Measurements from ENCODE around the gene ZKSCAN8.
"Not testable (repeated sequence)": the region's sequence is repeated elsewhere in the genome, so short reads cannot be mapped to it uniquely, and the experiment has no call there.

The ZKSCAN8 gene

DNA sequence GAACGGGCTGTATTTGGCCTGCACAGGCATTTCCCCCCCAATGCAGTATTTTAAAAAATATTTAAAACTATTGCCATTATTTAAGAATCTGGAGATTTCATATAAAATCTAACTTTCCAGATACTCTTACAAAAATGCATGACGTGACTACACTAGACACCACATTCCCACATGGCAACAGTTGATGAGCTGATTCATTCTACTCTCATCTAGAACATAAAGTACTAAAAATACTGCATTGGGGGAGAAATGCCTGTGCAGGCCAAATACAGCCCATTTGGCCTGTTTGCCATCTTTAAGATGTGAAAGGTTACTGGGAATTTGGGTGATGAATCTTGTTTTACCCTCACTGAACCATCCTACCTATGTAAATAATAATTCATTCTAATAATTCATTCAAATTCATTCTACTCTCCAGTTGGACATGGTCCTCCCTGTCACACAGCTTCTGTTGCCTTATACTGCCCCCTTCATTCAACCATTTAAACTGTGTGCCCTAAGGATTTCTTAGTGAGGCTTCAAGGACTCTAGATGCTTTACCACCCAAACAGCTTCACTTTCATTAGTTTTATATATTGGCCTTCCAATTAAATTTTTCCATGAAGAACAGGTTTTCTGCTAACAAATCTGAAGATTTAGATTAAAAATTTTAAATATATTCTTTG is 24.2 kb upstream of the ZKSCAN8 start:
- TF ChIP-seq, protein P1, sequence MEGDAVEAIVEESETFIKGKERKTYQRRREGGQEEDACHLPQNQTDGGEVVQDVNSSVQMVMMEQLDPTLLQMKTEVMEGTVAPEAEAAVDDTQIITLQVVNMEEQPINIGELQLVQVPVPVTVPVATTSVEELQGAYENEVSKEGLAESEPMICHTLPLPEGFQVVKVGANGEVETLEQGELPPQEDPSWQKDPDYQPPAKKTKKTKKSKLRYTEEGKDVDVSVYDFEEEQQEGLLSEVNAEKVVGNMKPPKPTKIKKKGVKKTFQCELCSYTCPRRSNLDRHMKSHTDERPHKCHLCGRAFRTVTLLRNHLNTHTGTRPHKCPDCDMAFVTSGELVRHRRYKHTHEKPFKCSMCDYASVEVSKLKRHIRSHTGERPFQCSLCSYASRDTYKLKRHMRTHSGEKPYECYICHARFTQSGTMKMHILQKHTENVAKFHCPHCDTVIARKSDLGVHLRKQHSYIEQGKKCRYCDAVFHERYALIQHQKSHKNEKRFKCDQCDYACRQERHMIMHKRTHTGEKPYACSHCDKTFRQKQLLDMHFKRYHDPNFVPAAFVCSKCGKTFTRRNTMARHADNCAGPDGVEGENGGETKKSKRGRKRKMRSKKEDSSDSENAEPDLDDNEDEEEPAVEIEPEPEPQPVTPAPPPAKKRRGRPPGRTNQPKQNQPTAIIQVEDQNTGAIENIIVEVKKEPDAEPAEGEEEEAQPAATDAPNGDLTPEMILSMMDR (IDR thresholded peaks at IDR 0.05; ENCODE audit: low read depth, low read length), result no peak
- no peak overlapping the region for H3K4me3 ChIP-seq (ENCODE audit: low read depth, low read length)

DNA sequence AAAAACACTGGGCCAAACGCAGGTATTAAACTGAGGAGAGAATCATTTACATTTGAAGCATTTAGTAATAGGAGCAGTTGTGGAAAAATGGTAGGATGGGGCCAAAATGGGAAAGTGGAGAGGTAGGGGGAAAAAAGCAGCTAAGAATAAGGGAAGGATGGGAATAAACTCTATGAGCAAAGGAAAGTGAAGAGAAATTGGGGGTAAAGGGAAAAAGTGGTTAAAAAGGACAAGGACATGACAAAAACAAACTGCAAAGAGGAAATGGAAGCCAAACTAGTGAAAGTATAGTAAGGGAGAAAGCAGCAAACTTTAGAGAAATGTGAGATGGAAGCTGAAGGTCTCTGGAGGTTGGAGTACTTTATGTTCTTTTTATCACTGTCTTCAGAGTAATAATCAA is 23.5 kb upstream of the ZKSCAN8 start:
- TF ChIP-seq, protein P1 (IDR thresholded peaks at IDR 0.05; ENCODE audit: low read depth, low read length), result no peak
- no peak overlapping the region for H3K4me3 ChIP-seq (ENCODE audit: low read depth, low read length)

DNA sequence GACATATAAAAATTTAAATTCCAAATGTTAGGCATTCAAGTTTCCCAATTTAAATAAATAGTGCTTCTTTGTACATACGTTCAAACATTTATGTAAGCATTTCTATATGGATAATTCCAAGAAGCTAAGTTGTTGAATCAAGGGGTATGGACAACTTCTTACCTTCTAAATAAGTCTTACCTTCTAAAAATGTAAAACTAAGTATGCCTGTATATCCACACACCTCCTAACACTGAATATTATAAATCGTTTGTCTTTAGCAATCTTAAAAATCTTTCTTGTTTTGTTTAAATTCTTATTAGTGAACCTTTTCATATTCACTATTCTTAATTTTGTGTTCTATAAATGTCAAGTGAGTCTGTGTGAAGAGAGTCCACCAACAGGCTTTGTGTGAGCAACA is 19.8 kb upstream of the ZKSCAN8 start:
- TF ChIP-seq, protein P1 (IDR thresholded peaks at IDR 0.05; ENCODE audit: low read depth, low read length), result no peak

DNA sequence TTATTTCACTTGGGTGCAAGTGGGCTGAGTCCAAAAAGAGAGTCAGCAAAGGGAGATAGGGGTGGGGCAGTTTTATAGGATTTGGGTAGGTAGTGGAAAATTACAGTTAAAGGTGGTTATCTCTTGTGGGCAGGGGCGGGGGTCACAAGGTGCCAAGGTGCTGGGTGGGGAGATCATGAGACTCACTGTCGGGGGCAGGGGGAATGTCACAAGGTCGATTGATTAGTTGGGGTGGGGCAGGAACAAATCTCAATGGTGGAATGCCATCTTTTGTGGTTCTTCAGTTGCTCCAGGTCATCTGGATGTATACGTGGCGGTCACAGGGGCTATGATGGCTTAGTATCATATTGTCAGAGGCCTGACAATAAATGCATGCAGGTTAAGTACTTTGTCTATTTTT is 19.4 kb upstream of the ZKSCAN8 start:
- H3K4me3 ChIP-seq (ENCODE audit: low read depth, low read length), result not testable (repeated sequence)

More for the DNA sequence above, 19.8 kb upstream of the ZKSCAN8 start:
- H3K4me3 ChIP-seq (ENCODE audit: low read depth, low read length), result no peak overlapping the region

DNA sequence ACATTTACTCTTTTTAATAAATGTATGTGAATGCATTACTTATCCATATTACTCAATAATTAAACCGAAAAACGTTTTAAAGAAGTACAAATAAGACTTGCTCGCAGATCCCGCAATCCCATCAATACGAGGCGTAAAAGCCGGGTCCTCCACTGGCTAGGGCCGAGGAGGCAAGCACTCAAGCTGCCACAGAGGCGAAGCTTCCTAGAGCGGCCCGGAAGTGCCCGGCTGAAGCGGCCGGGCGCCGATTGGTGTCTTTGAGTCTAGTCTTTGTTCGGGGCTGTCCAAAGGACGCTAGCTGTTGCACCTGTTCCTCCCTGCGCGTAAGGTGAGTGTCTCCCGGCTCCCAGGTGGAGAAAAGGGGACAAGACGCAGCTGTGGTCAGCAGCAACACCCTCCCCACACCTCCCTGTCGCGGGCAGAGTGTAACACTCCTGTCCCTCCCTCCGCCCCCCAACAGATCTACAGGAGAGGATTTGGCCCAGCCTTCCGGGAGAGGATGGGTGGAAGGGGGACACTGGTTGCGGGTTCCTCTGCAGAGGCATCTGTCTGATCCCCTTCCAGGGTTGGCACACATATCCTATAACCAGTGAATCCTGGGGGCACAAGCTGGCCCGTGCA is 17.2 kb upstream of the ZKSCAN8 start, which contains the start of gene ZSCAN16:
Gene ZSCAN16 (plus strand): TSS at position 260 of the 621 bp plus-strand sequence. CDS start 835 bp downstream, outside the sequence.
- TF ChIP-seq, protein P1 (IDR thresholded peaks at IDR 0.05; ENCODE audit: low read depth, low read length), result no peak
- H3K4me3 ChIP-seq (ENCODE audit: low read depth, low read length), result peak within 1 kb of the TSS; percentile 75

DNA sequence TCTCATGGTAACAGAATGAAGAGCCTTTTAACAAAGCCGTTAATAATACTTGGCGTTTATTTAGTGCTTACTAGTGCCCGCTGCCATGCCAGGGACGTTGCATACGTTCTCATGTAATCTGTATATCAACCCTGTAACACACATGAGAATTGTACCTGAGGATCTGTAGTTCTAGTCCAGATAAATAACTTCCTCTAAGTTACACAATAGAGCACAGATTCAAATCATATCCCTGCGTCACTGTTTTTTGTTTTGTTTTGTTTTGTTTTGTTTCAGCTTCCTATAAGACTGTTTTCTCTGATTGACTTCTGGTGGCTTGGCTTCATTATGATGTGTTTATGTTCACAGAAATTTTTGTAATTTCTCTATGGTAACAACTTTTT is 16.7 kb upstream of the ZKSCAN8 start:
- TF ChIP-seq, protein P1 (IDR thresholded peaks at IDR 0.05; ENCODE audit: low read depth, low read length), result no peak
- peak overlapping the region; percentile 75 for H3K4me3 ChIP-seq (ENCODE audit: low read depth, low read length)

DNA sequence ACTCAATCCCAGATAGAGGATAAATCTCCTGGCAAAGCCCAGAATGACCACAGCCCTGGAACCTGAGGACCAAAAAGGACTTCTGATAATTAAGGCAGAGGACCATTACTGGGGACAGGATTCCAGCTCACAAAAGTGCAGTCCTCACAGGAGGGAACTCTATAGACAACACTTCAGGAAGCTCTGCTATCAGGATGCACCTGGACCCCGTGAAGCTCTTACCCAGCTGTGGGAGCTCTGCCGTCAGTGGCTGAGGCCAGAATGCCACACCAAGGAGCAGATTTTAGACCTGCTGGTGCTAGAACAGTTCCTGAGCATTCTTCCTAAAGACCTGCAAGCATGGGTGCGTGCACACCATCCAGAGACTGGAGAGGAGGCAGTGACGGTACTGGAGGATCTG is 16.3 kb upstream of the ZKSCAN8 start:
- TF ChIP-seq, protein P1 (IDR thresholded peaks at IDR 0.05; ENCODE audit: low read depth, low read length), result no peak
- no peak overlapping the region for H3K4me3 ChIP-seq (ENCODE audit: low read depth, low read length)
